AG09309 (cell line): ENCODE measurements around the gene JUP.

Experiments
- DNase-seq: peaks from one replicate; pipeline ENCODE4 v3.0.0-alpha.2; 2010; ENCODE audit warnings: low read depth
- H3K4me3 ChIP-seq: 2 replicates; pipeline ENCODE4 v1.5.1; 2011; ENCODE audit warnings: mild to moderate bottlenecking, low read depth, low read length, moderate library complexity; ENCODE audit not compliant: control insufficient read depth
- CTCF ChIP-seq: IDR thresholded peaks from 2 replicates; pipeline ENCODE4 v1.5.1; 2011; ENCODE audit warnings: mild to moderate bottlenecking, low read depth, low read length, inconsistent platforms; ENCODE audit not compliant: insufficient read depth, control insufficient read depth; ENCODE audit errors: missing control alignments

Gene JUP

DNA sequence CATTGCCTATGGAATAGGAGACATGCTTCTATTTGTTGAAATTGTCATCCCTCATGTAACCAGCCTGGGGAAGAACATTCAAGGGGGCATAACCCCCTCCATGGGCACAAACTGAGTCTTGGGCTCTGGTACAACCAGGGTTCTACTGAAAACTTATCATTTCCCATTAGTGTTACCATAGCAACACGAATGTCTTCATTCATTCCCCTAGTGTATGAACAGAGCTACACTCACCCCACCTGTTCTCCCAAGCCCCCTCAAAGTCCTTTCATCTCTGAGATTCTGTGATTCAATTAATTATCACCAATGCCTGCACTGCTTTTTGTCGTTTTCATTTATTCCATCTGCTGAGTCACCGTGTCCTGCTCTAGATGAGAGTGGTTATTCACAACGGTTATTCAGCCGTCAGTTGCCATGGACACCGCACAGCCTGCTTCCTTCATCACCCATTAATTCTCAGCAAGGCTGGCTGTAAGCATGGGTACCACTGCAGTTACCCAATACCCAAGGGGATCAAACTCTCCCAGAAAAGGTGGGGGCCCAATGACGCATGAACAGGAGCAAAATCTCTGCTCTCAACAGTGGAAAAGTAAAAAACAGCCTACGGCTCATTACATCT is 75.9 kb downstream of the JUP start:
- DNase-seq, result no peak
- no peak overlapping the region for H3K4me3 ChIP-seq
- TF ChIP-seq CTCF, result no peak

DNA sequence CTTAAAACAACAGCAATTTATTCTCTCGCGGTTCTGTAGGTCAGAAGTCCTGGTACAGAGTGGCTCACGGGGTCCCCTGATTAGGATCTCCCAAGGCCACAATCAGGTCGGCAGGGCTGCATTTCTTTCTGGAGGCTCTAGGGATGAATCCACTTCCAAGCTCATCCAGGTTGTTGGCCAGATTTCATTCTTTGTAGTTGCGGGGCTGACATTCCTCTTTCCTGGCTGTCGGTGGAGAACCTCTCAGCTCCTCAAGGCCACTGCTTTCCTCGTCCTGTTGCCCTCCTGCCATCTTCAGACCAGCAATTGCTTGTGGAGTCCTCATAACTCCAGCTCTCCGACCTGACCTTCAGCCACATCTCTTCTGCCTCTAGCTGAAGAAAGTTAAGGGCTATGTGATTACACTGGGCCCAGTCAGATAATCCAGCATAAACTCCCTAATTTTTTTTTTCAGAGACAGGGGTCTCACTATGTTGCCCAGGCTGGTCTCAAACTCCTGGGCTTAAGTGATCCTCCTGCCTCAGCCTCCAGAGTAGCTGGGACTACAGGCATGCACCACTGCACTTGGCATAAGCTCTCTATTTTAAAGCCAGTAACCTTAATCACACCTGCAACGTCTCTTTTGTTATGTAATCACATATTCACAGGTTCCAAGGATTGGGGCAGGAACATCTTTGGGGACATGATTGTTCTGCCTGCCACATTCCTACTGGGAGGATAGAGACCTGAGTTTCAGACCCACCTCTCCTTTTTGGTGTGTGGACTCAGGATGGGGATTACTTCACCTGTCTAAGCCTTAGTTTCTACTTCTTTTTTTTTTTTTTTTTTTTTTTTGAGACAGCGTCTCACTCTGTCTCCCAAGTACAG is 78.5 kb downstream of the JUP start:
- H3K4me3 ChIP-seq, result no peak overlapping the region
- TF ChIP-seq CTCF, result no peak
- DNase-seq, result no peak

DNA sequence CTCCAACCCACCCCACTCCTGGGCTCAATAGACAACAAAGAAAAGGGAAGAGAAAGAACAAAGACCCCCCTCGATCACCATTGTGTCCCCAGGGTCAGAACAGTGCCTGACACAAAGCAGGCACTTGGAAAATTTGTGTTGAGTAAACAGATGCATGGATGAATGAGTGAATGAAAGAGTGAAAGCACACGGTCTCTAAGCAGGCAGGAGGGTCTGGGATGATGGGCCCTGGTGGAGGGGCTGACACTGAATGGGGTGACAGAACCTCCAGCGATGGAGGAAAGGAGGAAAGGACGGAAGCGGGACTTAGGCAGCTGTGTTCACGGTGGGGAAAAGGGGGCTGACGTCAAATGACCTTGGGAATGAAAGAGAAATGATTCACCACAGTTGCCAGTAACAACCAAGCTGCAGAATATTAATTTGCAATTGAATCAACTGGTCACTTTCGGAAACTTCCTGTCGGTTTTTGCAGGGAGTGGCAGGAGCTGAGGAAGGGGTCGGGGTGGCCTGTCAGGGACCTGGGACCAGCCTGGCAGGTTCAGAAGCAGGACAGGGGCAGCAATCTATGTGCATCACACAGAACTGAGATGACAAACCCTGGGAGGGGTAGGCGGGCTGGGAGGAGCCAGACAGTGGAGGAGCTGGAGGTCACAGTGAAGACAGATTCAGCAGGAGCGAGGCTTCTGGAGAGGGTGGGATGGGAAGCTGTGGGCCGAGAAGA is 81.1 kb downstream of the JUP start:
- TF ChIP-seq CTCF, result no peak
- H3K4me3 ChIP-seq, result no peak overlapping the region
- DNase-seq, result no peak
